Measurements from ENCODE around the gene CCDC85C. TPM values are rescaled to one million over a fixed set of nuclear protein-coding genes. Genes with fewer than 3 reads are reported as not detected.

CCDC85C gene
- total and polyA plus RNA-seq, 2 of the 4 experiments (the other 2 are of a cell fraction), result 16.0 to 19.0 TPM

DNA sequence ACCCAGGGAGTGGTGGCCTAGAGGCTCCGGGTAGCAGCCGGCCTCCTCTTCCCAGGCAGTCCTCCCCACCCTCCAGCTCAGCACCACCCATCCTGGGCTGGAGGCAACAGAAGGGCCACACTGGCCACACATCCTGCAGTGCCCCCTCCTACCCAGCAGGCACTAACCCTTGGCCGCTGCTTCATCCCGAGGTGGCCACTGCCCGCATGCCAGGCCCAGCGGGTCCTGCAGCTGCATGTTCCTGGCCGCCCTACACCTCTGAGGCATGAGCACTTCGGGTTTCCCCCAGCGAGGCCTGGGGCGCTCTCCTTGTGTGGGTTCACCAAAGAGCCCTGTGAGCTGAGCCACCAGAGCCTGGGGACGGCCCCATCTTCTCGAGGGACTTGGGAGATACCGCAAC is 61.4 kb downstream of the CCDC85C start:
- Histone ChIP-seq H3K9ac (ENCODE audit: low read depth, low read length) (no peak overlapping the region), H2AK9ac (replicated peaks; ENCODE audit: low read depth, low read length, poor library complexity) (no peak overlapping the region), H4K5ac (ENCODE audit: low read depth, low read length) (no peak overlapping the region), H3K18ac (ENCODE audit: low read depth, low read length) (no peak overlapping the region), H3K4ac (ENCODE audit: low read depth, low read length) (no peak overlapping the region), H3K23ac (ENCODE audit: low read depth, low read length) (no peak overlapping the region), H3K27ac (ENCODE audit: insufficient read depth, low read length) (no peak overlapping the region), H2AK5ac (ENCODE audit: low read depth, low read length) (no peak overlapping the region), H2BK5ac (ENCODE audit: low read depth, low read length, poor library complexity, severe bottlenecking) (no peak overlapping the region), H3K56ac (ENCODE audit: extremely low read depth, insufficient read depth, low read length) (no peak overlapping the region), H2AFZ (replicated peaks; ENCODE audit: low read length, poor library complexity) (no peak overlapping the region), H2BK15ac (ENCODE audit: low read depth, low read length) (no peak overlapping the region), H3K9me1 (ENCODE audit: insufficient read depth, low read length) (peaks cover 16% of the 10 kb centered on the region), H4K91ac (ENCODE audit: insufficient read depth, low read depth, low read length) (no peak overlapping the region), H3K36me3 (ENCODE audit: control insufficient read depth, insufficient read depth, low read length) (no peaks in the 10 kb centered on the region), H3K4me1 (ENCODE audit: control insufficient read depth, insufficient read depth, low read length) (peaks cover 17% of the 10 kb centered on the region), H4K20me1 (ENCODE audit: insufficient read depth, low read length) (peaks cover 52% of the 10 kb centered on the region), H2BK120ac (ENCODE audit: low read depth, low read length) (no peak overlapping the region), H3K9me3 (ENCODE audit: control insufficient read depth, insufficient read depth, low read length) (no peaks in the 10 kb centered on the region), H3K4me2 (ENCODE audit: low read depth, low read length) (no peak overlapping the region), H4K8ac (ENCODE audit: low read depth in 2 of 2, low read length in 2 of 2) (no peak overlapping the region), H3K27me3 (ENCODE audit: control insufficient read depth, insufficient read depth, low read length) (no peaks in the 10 kb centered on the region), H3K14ac (replicated peaks; ENCODE audit: low read depth, low read length) (no peak overlapping the region), H3K79me1 (ENCODE audit: low read depth in 1 of 2, low read length in 2 of 2) (peaks cover 55 to 84% of the 10 kb centered on the region in 2 experiments), H3K4me3 (ENCODE audit: insufficient read depth, low read depth, low read length) (no peak overlapping the region), H2BK20ac (ENCODE audit: low read depth, low read length) (no peak overlapping the region)
- intact Hi-C loops (cut with micrococcal nuclease), result no loop called here
- no TSS peak for BruUV-seq (replicated peaks)
- dilution Hi-C loops (cut with HindIII; ENCODE audit: low sequenced_read_pairs, unreplicated experiment), result no loop called here
- CTCF ChIA-PET, result no interaction called here
- ATAC-seq (ENCODE audit: low read depth), result no peak
- in situ Hi-C loops (cut with MboI; ENCODE audit: low sequenced_read_pairs), result no loop called here
- no peak for DNase-seq
- TF ChIP-seq FOS (IDR thresholded peaks at IDR 0.05; ENCODE audit: low read depth, low read length) (no peak), BHLHE40 (IDR thresholded peaks at IDR 0.05; ENCODE audit: low read depth, low read length) (no peak), CTCF (conservative IDR thresholded peaks at IDR 0.05; ENCODE audit: low read depth, low read length) (no peak), MAFK (IDR thresholded peaks at IDR 0.05; ENCODE audit: low read depth, low read length) (no peak), RCOR1 (IDR thresholded peaks at IDR 0.05; ENCODE audit: insufficient replicate concordance, low read length) (no peak), POLR2A (IDR thresholded peaks at IDR 0.05; ENCODE audit: low read depth, low read length) (no peak)
- POLR2A ChIA-PET (ENCODE audit: unreplicated experiment), result no interaction called here
- 93% methylated on average over 6 of the region's 13 CpGs; no CpG with 5 or more reads in 1 of the 2 experiments for WGBS, 2 experiments (ENCODE audit: extremely low coverage in 2 of 2, insufficient read length in 1 of 2)
